GM21381 (cell line): ENCODE results near the gene MAP7.

Experiments used
- ATAC-seq: cut with Tn5 transposase; IDR thresholded peaks from one replicate; pipeline ENCODE4 v1.9.1; 2021; ENCODE audit warnings: mild to moderate bottlenecking, moderate library complexity; ENCODE audit not compliant: unreplicated experiment

MAP7 gene

DNA sequence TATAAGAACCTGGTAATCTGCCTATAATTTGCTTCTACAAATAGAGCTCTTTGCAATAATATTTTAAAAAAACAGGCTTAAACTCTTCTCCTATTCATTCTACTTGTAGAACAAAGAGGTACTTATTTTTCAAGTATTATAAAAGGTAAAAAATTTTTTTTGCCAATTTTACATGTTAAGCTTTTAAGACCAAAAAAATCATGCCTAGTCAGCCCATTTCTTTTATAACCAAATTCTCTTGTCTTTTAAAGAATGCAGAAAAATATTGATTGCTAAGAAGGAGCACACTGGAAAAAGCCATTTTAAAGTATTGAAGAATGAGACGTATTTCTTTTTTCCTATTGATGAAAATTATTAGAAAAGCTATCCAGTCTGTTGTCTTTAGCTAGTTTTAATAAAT is 206.5 kb downstream of the MAP7 start:
- ATAC-seq, result no peak

DNA sequence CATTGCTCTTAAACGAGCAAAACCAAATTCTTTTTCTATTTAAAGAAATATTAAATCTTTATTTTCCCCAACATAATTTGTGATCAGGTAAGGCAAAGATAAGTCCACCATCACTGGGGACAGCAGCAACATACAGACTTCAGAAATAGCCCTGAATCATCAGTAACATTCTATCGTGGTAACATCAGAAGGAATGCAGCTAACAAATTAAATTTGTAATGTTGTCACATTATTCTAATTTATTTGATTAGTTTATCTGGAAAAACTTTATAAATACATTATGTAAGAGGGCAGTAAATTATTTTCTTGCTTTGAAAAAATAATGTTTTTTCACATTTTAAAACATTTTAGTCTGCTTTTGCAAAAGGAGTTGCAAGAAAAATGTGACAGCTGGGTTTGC is 206.9 kb downstream of the MAP7 start:
- no peak for ATAC-seq

DNA sequence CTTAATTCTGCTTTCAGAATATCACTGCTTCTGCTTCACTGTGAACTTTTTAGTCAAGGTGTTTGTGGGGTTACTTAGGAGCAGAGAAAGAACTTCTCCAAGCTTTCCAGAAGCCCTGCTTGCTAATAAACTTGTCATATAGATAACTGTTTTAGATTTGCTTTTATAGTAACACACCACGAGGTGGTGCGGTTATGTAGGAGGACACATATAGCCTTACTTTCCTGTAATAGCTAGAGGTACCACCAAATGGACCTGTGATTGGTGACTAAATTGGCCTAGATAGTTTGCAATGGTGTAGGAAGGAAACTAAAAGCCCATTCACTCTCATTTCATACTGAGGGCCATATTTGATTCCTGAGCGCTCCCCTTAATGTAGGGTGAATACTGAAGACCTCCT is 208.3 kb downstream of the MAP7 start:
- no peak for ATAC-seq

DNA sequence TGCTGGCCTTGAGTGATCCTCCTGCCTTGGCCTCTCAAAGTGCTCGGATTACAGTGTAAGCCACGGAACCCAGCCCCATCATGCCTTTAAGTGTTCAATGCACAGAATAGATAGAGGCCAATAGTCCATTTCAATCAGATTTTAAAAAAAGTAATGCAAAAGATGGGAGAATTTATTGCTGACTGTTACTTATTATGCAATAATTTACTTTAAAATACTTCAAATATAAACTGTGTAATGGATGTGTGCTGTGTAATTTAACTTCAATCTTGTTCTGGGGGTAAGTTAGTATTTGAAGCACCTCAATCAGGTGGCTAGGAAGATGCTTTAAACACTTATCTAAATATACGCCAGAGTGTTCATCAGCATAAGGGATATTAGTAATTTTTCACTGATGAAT is 208.9 kb downstream of the MAP7 start:
- no peak for ATAC-seq

DNA sequence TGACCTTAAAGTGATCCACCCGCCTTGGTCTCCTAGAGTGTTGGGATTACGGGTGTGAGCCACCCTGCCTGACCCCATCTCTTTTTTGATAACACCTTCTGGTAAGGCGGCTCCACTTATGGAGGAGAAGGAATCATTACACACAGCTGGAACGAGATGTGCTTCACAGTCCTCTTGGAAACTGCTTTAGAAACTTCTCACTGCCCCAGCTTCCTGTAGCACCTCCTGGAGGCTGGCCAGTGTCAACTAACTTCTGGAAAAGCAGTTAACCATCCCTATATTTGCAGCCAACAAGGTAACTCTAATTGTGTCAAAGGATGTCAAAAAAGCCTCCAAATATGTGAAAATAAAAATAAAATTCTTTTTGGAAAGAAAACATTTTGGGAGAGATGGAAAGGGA is 211.7 kb downstream of the MAP7 start:
- ATAC-seq, result no peak

DNA sequence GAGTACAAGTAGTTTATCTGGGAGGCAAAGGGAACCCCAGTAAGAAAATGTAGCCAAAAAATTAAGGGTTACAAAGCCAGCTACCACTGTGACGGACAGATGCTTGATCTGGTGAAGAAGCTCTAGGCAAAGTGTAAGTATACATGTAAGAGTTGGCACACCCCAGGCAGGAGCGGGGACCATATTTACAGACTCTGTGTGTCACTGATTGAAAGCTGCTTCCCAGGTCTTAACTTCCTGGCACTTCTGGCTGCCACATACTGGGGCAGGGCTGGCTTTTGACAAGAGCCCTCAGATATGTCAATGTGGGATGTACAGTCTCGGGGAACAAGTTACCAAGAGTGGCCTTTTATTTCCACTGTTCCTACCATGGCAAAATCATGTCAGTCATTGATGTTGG is 212.6 kb downstream of the MAP7 start:
- ATAC-seq, result no peak

DNA sequence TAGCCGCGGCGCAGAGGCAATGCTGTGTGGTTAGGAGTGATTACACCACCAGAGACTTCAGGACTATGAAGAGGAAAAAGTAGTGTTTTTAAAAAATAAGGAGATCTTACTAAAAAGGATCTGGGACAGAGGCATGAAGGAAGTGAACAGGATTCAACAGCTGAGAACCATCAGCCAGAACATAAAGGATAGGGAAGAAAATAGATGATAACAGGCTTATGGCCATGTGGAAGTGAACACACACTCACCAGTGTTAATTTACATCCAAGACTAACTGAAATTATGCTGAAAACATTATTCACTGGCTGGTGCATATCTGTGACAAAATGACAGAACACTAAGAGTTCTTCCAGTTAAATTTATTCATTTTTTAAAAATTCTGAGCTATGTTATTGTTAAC is 213.1 kb downstream of the MAP7 start:
- ATAC-seq, result no peak

DNA sequence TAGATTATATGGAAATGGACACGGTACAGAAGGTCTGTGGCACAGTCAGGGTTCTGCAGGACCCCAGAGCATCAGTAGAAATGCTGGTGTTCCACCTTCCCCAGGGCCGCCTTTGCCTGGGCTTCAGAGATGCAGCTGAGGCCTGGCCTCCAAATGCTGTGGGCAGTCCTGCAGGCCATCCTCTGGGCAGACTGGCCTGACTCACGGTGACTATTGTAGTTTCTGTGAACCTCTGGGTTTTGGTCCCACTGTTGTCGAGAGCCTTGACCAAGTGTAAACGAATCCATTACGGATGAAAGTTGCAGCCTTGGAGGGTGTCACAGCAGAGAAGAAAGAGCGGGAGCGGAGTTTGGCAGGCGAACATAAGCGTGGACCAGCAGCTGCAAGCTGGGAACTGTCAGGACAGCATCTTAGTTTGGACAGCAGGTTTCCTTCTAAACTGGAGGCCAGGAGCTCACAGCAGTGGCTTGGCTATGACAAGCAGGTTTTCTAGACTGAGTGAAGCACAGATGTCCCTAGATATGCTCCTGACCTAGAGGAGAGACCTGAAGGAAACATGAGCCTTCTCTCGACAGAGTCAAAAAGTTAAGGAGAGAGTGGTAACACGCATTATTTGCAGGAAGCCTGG is 214.4 kb downstream of the MAP7 start:
- ATAC-seq, result no peak

DNA sequence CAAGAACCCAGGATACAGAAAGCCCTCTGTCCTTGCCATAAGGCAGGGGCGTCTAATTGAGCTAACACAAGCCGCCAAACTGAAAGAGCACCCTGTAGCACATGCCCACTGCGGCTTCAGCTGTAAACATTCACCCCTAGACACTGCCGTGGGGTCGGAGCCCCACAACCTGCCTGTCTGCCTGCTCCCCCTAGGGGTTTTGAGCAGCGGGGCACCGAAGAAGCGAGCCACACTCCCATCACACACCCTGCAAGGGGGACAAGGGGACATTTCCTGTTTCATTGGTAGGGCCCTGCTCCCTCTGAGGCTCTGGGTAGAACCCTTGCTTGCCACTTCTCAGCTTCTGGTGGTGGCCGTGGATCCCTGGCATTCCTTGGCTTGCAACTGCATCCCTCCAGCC is 215.4 kb downstream of the MAP7 start:
- ATAC-seq, result no peak

DNA sequence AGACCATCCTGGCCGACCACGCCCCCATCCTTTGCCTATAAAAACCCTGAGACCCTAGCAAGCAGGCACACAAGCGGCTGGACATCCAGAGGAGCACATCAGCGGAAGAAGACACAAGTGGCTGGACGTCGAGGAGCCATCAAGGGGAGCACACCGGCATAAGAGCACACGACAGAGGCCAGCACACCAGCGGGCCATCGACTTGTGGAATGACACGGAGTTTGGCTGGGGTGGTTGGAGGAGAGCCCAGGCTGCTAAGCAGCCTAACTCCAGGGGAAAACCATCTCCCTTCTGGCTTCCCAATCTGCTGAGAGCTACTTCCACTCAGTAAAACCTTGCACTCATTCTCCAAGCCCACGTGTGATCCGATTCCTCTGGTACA is 215.8 kb downstream of the MAP7 start:
- ATAC-seq, result no peak

DNA sequence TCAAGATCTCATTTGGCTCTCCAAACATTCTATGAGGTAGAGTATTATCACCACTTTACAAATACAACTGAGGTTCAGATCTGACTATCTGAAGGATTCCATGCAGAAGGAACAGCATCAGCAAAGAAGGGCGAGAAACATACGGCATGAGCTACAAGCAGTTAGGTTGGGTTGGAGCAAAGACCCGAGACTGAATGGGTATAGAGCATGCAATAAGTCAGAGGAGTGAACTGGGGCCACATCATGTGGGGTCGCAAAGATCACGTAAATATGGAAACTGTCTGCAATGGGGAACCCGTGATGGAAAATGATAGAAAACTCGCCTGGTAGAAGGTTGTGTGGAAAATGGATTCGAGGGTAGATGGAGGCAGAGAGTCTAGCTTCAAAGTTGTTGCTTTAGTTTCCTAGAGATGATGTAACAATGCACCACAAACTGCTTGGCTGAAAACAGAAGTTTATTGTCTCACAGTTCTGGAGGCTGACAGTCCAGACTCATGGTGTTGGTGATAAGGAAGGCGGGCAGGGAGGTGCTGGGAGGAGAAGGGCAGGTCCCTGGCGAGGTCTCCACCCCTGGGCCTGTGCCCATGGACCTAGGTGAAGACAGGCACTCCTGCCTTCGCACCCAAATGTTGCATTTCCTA is 216.3 kb downstream of the MAP7 start:
- ATAC-seq, result no peak

DNA sequence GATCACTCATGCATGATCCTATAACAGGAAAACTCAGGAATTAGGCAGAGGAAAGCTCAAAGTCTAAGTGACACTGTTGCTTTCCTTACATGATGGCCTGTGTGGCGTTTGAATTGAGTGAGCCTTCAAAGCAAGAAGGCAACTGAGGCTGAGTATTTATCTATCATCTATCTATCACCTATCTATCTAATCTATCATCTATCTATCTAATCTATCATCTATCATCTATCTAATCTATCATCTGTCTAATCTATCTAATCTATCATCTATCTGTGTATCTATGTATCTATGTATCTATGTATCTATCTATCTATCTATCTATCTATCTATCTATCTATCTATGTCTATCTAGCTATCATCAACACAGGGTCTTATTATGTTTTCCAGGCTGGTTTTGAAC is 218.8 kb downstream of the MAP7 start:
- ATAC-seq, result no peak

DNA sequence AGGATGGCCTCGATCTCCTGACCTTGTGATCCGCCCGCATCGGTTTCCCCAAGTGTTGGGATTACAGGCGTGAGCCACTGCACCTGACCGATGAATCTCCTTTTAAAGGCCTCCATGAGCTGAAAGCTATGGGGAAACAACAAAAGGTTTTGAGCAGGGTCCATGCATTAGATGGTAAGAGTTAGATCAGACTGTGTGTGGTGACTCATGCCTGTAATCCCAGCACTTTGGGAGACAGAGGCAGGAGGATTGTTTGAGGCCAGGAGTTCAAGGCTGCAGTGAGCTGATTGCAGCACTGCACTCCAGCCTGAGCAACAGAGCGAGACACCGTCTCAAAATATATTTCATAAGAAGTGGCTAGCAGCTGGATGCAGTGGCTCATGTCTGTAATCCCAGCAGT is 219.6 kb downstream of the MAP7 start:
- ATAC-seq, result no peak

DNA sequence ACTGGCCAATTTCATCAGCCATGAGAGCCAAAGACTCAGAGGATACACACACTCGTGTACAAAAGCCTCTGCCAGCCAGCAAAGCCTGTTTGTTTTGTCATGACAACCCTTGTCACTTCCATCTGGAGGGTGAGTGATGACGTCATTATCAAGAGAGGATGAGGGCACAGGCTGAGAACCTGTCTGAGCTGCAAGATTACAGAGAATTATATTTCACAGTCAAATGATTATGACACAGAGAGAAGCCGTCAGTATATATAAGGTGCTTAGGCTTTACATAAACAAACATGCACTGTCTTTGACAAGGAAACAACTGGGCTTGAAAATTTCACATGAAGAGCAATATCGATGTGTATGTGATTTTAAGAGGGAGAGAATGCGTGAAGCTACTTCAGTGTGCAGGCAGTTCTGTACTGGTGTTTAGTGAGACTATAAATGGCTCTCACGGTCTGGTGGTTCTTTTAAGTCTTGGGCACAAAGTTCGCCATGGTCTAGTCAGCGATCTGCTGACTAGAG is 224.1 kb downstream of the MAP7 start:
- no peak for ATAC-seq

DNA sequence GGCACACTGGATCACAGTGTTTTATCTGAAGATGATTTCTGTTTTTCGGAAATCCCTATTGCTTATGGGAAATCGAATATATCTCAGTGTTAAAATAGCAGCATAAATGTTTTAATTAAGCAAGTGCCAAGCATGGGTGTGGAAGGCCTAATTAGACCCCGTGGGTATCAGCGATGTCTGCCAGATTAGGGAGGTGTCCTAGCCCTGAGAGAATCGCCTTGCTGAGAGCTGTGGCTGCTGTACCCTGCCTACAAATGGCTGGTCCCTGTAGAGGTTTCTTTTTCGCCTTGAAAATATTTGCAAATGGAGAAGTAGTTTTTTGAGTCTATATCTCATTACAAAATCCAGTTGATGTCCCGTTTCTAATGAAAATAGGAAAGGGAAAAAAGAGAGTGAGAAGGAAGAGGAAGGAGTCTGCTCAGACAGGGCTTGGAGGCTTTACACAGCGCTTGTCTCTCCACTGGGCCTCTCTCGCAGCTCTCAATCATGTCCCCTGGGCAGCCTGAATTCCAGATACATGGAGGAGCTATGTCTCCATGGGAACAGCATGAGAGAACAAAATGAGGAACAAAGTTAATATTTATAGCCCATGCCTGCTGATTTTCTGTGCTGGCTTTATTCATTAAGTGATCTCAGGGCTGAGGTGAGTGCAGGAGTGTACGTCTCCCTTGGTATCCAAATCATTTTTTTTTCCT is 225.4 kb downstream of the MAP7 start:
- no peak for ATAC-seq

DNA sequence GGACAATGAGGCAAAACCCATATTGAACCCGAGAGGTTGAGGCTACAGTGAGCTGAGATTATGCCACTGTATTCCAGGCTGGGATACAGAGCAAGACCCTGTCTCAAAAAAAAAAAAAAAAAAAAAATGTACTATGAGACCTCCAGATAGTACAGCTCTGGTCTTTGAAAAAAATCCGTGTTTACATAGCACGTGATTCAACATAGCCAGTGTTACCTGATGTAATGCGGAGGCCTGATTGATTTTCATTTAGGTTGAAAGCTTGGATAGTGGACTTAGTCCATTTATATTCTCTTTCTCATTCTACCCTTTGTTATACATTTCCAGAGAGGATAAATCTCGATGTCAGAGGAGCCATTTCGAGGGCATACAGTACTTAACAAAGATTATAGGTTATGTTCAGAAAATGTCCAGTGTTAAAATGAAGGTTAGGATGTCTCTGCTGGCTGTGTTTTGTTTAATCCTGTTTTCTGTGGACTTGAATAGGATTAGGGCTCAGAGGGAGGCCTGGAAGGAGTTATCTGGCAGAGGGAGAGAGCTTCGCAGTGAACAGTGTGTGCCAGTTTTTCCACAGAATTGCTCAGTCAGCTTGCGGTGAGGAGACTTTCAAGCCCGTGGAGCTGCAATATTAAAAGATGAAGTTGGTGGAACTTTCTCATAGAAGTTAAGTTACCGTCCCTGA is 226.7 kb downstream of the MAP7 start:
- ATAC-seq, result no peak

DNA sequence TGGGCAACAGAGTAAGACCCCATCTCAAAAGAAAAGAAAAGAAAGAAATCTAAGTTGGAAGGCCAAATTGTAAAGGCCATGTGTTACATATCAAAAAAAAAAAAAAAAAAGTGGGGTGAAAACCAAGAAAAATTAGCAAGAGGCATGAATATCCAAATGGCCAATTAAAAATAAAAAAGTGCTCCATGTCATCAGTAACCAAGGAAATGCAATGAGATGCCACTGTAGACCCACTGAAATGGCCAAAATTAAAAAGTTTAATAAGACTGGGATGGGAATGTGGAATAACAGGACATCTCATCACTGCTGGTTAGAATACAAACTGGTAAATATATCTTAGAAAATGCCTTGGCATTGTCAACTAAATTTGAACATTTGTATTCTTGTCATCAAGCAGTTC is 230.5 kb downstream of the MAP7 start:
- ATAC-seq, result no peak

DNA sequence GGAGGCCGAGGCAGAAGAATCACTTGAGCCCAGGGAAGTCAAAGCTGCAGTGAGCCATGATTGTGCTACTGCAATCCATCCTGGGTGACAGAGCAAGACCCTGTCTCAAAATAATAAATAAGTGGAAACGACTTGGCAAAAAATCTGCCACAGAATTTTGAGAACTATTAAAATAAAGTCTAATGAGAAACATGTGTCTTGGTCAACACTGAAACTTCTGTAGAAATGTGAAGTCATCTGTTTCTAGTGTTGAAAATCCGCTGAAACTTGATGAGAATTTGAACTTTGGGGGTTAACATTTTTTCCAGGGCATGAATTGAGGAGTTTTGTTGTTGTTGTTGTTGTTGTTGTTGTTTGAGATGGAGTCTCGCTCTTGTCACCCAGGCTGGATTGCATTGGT is 231.5 kb downstream of the MAP7 start:
- ATAC-seq, result no peak

DNA sequence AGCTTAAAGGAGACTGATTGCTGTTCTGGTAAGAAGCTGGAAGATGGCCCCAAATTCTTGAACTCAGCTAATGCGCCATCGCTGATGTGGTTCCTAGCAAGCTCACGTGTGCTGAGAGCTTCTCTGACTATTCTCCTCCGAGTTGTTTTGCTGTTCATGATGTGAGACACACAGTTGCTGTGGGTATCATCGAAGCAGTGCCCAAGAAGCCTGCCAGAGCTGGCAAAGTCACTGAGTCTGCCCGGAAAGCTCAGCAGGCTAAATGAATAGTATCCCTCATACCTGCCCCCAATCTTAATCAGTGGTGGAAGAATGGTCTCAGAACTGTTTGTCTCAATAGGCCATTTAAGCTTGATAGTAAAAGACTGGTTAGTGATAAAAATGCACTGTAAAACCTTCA is 232.3 kb downstream of the MAP7 start:
- ATAC-seq, result no peak

DNA sequence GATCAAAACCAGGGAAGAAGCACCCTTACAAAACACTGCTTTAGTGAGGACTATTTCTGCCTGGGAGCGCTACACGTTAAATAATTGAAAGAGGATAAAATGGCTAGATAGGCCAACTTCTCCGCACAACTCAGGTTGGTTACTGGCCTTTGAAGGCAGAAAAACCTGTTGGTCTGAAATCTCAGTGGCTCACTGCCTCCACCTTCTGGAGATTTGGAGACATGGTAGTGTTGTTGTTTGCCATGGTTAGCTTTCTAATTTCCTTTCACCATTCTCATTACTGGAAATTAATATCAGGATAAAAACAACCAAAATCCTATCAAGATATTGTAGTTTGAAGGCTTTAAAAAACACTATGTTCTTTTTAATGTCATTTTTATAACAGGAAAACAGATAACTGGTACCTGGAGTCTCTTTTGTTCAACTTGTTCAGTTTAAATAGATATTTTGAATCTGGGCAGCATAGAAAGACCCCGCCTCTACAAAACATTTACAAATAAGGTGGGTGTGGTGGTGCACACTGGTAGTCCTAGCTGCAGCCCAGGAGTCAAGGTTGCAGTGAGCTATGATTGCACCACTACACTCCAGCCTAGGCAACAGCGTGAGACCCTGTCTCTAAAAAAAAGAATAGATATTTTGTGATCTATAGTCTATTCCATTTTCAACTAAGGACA is 233.1 kb downstream of the MAP7 start:
- no peak for ATAC-seq

DNA sequence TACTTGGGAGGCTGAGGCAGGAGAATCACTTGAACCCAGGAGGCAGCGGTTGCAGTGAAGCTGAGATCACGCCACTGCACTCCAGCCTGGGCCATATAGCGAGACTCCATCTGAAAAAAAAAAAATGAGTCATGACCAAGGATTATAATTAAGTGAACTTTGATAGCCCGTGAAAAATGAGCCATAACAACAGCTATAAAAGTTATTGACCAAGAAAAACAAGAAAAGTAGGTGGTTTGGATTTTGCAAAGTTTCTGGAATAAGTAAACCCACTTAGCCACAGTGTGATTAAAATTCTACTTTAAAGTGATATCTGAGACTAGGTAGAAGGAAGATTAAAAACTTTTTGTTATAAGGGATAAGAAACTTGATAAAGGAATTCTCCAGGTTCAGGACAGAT is 234.6 kb downstream of the MAP7 start:
- no peak for ATAC-seq
